Uterus (tissue), 2 donors: ENCODE results near the gene USP11.

Experiments
- POLR2A ChIP-seq, 2 donors: fragments of 450-650 bp; IDR thresholded peaks; one replicate each; pipeline ENCODE4 v1.6.1; 2016; ENCODE audit warnings: antibody characterized with exemption in 2 of 2, mild to moderate bottlenecking in 1 of 2, moderate library complexity in 1 of 2
- TF ChIP-seq, protein P1 (sequence below), 4 experiments: fragments of 200-600 bp in 2 of 4; fragments of 450-650 bp in 2 of 4; sonication (generic) in 2 of 4; IDR thresholded peaks; one replicate each; pipeline ENCODE4 v1.5.1; 2016 to 2019; ENCODE audit warnings: antibody characterized with exemption in 4 of 4, mild to moderate bottlenecking in 2 of 4, moderate library complexity in 1 of 4

DNA sequence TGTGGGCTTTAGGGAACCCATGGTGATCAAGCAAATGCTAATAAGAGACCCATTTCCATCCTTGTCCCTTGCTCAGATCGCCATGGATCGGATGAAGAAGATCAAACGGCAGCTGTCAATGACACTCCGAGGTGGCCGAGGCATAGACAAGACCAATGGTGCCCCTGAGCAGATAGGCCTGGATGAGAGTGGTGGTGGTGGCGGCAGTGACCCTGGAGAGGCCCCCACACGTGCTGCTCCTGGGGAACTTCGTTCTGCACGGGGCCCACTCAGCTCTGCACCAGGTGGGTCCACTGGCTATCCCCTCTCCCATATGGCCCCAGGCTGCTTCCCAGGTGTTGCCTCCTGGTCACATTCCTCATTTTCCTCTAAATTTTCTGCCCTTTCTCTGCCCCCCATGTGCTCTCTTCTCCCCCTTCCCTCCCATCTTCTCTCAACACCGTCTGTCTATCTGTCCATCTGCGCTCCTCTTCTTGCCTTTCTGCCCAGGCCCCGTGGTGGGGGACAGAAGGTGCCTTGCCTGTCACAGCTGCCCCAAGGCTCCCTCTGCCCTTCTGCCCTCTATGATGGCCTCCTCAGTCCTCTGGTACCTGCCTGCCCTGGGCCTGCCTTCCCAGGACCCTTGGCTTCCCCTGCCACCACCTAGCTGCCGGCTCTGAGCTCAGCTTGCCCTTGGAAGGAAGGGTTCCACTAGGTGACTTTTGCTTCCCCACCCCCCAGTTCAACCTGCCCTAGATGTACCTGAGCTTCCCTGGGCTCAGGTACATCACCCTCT is 9.1 kb upstream of the USP11 start:
- TF ChIP-seq, protein P1, sequence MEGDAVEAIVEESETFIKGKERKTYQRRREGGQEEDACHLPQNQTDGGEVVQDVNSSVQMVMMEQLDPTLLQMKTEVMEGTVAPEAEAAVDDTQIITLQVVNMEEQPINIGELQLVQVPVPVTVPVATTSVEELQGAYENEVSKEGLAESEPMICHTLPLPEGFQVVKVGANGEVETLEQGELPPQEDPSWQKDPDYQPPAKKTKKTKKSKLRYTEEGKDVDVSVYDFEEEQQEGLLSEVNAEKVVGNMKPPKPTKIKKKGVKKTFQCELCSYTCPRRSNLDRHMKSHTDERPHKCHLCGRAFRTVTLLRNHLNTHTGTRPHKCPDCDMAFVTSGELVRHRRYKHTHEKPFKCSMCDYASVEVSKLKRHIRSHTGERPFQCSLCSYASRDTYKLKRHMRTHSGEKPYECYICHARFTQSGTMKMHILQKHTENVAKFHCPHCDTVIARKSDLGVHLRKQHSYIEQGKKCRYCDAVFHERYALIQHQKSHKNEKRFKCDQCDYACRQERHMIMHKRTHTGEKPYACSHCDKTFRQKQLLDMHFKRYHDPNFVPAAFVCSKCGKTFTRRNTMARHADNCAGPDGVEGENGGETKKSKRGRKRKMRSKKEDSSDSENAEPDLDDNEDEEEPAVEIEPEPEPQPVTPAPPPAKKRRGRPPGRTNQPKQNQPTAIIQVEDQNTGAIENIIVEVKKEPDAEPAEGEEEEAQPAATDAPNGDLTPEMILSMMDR (IDR thresholded peaks at IDR 0.05) = no peak
- TF ChIP-seq POLR2A (IDR thresholded peaks at IDR 0.05) = no peak
